A673 (cell line): ENCODE data around the gene SPIN1. TPM values are rescaled to one million over a fixed set of nuclear protein-coding genes. Genes with fewer than 3 reads are reported as not detected.

Experiments
- BruUV-seq: library from RNA; stranded (reverse); fragments of 400-500 nt; replicated peaks from 2 replicates; lab custom pipeline; 2021; lab: Mats Ljungman, UMichigan
- CTCF ChIA-PET: fragments of 300-600 bp; sonication (Branson Sonifier 250); formaldehyde crosslinking; loops from one replicate; lab custom pipeline; 2022; ENCODE audit warnings: antibody characterized with exemption; lab: Charles Lee
- POLR2A ChIA-PET: fragments of 300-600 bp; sonication (Branson Sonifier 250); formaldehyde crosslinking; loops from one replicate; lab custom pipeline; 2022; ENCODE audit warnings: antibody characterized with exemption; ENCODE audit not compliant: low non-redundant PET; lab: Charles Lee
- DNase-seq: peaks from one replicate; pipeline ENCODE4 v3.0.0-alpha.2; 2015; ENCODE audit warnings: low spot score
- H3K27ac ChIP-seq: fragments of 200-600 bp; sonication (generic); 2 replicates; pipeline ENCODE4 v1.5.1; 2016; ENCODE audit warnings: mixed run types, low read depth, mild to moderate bottlenecking, mixed read lengths, antibody characterized with exemption, low read length; ENCODE audit not compliant: poor library complexity, severe bottlenecking
- H3K27me3 ChIP-seq: fragments of 200-600 bp; sonication (generic); replicated peaks from 2 replicates; pipeline ENCODE4 v1.6.1; 2017; ENCODE audit warnings: mixed run types, low read depth, mild to moderate bottlenecking, mixed read lengths, antibody characterized with exemption, low read length; ENCODE audit not compliant: insufficient read depth, poor library complexity
- H3K36me3 ChIP-seq: fragments of 200-600 bp; sonication (generic); 2 replicates; pipeline ENCODE4 v1.6.1; 2016; ENCODE audit warnings: mixed run types, mild to moderate bottlenecking, mixed read lengths, antibody characterized with exemption, low read length; ENCODE audit not compliant: insufficient read depth, poor library complexity, severe bottlenecking
- H3K4me1 ChIP-seq: fragments of 200-600 bp; sonication (generic); 2 replicates; pipeline ENCODE4 v1.6.1; 2017; ENCODE audit warnings: mixed run types, mild to moderate bottlenecking, mixed read lengths, antibody characterized with exemption, low read length; ENCODE audit not compliant: insufficient read depth, poor library complexity, severe bottlenecking
- H3K4me3 ChIP-seq: fragments of 200-600 bp; sonication (generic); 2 replicates; pipeline ENCODE4 v1.5.1; 2016; ENCODE audit warnings: low read depth, mixed run types, mild to moderate bottlenecking, mixed read lengths, low read length; ENCODE audit not compliant: poor library complexity, severe bottlenecking
- H3K9me3 ChIP-seq: fragments of 200-600 bp; sonication (generic); 2 replicates; pipeline ENCODE4 v1.6.1; 2016; ENCODE audit warnings: mixed run types, low read depth, mild to moderate bottlenecking, mixed read lengths, antibody characterized with exemption, low read length; ENCODE audit not compliant: poor library complexity, severe bottlenecking
- CTCF ChIP-seq: fragments of 300-800, 200-600 bp; sonication (generic); conservative IDR thresholded peaks from 2 replicates; pipeline ENCODE4 v1.5.1; 2017; ENCODE audit warnings: low read depth, mild to moderate bottlenecking, antibody characterized with exemption, low read length, moderate library complexity, mixed read lengths
- EZH2 ChIP-seq: fragments of 200-600 bp; sonication (generic); IDR thresholded peaks from 2 replicates; pipeline ENCODE4 v1.6.1; 2017; ENCODE audit warnings: borderline replicate concordance, low read depth, mild to moderate bottlenecking, mixed read lengths, antibody characterized with exemption, low read length; ENCODE audit not compliant: poor library complexity, severe bottlenecking
- intact Hi-C: fragments of 100-400 bp; cut with micrococcal nuclease; formaldehyde crosslinking; loops from one replicate; pipeline ENCODE4 v1.10.0; 2022; ENCODE audit not compliant: unreplicated experiment
- total RNA-seq: library from RNA; stranded (reverse); gene quantifications from 2 replicates; pipeline ENCODE4 v1.2.3, GENCODE V29; 2021

SPIN1 gene
- total RNA-seq, 1 experiment from 2014 or later, result 157 TPM

- Histone ChIP-seq H3K27me3 (no peaks in the 10 kb centered on the region), H3K4me1 (peaks cover 14% of the 10 kb centered on the region), H3K27ac (no peak overlapping the region), H3K36me3 (peaks cover 50% of the 10 kb centered on the region), H3K4me3 (no peak overlapping the region), H3K9me3 (peaks cover 29% of the 10 kb centered on the region)
- peak; percentile 25 for DNase-seq
- no peak for TF ChIP-seq CTCF
- TF ChIP-seq EZH2, result no peak
- BruUV-seq, result no TSS peak
- POLR2A ChIA-PET, result interaction anchor here (0.5 kb wide), 1 partner anchor 12 kb away, joined by 3 read pairs; no protein-coding TSS in a partner anchor
- CTCF ChIA-PET, result no interaction called here
- intact Hi-C loops, result no loop called here
Observed at GRCh38 chr9:88418715-88419540, 30.7 kb downstream of the SPIN1 start.

GRCh38 chr9:88420227-88420626 lies 32.0 kb downstream of the SPIN1 start:
- Histone ChIP-seq H3K27me3 (no peaks in the 10 kb centered on the region), H3K4me3 (peak overlapping the region; percentile 5), H3K9me3 (peaks cover 21% of the 10 kb centered on the region), H3K27ac (peak overlapping the region; percentile 49), H3K4me1 (peaks cover 14% of the 10 kb centered on the region), H3K36me3 (peaks cover 49% of the 10 kb centered on the region)
- TF ChIP-seq CTCF, result no peak
- TF ChIP-seq EZH2, result no peak
- peak; percentile 70 for DNase-seq
- CTCF ChIA-PET, result no interaction called here
- BruUV-seq, result no TSS peak
- intact Hi-C loops, result no loop called here
- POLR2A ChIA-PET, result no interaction called here

GRCh38 chr9:88421348-88421747 lies 33.1 kb downstream of the SPIN1 start:
- intact Hi-C loops, result no loop called here
- no peaks in the 10 kb centered on the region for H3K27me3 ChIP-seq
- ChIA-PET POLR2A (no interaction called here), CTCF (no interaction called here)
- H3K9me3 ChIP-seq, result peaks cover 21% of the 10 kb centered on the region
- TF ChIP-seq EZH2 (no peak), CTCF (no peak)
- H3K4me3 ChIP-seq, result no peak overlapping the region
- peak overlapping the region; percentile 49 for H3K27ac ChIP-seq
- no peak for DNase-seq
- H3K36me3 ChIP-seq, result peaks cover 46% of the 10 kb centered on the region
- H3K4me1 ChIP-seq, result peaks cover 23% of the 10 kb centered on the region
- no TSS peak for BruUV-seq
